ENCODE data around the gene GOPC.

DNA sequence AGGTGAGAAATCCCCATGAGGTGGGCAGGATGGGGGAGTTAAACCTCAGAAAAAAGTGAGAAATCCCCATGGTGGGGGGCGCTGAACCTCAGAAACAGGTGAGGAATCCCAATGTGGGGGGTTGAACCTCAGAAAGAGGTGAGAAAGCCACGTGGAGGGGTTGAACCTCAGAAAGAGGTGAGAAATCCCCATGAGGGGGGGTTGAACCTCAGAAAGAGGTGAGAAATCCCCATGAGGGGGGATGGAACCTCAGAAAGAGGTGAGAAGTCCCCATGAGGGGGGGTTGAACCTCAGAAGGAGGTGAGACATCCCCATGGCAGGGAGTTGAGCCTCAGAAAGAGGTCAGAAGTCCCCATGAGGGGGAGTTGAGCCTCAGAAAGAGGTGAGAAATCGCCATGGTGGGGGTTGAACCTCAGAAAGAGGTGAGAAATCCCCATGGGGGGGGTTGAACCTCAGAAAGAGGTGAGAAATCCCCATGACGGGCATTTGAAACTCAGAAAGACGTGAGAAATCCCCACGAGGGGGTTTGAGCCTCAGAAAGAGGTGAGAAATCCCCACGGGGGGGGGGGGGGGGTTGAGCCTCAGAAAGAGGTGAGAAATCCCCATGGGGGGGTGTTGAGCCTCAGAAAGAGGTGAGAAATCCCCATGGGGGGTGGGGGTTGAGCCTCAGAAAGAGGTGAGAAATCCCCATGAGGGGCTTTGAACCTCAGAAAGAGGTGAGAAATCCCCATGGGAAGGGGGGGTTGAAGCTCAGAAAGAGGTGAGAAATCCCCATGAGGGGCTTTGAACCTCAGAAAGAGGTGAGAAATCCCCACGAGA, 14.3 kb upstream of the GOPC start:
- TF ChIP-seq, protein P1, sequence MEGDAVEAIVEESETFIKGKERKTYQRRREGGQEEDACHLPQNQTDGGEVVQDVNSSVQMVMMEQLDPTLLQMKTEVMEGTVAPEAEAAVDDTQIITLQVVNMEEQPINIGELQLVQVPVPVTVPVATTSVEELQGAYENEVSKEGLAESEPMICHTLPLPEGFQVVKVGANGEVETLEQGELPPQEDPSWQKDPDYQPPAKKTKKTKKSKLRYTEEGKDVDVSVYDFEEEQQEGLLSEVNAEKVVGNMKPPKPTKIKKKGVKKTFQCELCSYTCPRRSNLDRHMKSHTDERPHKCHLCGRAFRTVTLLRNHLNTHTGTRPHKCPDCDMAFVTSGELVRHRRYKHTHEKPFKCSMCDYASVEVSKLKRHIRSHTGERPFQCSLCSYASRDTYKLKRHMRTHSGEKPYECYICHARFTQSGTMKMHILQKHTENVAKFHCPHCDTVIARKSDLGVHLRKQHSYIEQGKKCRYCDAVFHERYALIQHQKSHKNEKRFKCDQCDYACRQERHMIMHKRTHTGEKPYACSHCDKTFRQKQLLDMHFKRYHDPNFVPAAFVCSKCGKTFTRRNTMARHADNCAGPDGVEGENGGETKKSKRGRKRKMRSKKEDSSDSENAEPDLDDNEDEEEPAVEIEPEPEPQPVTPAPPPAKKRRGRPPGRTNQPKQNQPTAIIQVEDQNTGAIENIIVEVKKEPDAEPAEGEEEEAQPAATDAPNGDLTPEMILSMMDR (IDR thresholded peaks at IDR 0.05): no peak
- no peak for TF ChIP-seq POLR2A (IDR thresholded peaks at IDR 0.05)
